Vagina (tissue), 2 donors: ENCODE data around the gene STOX2. TPM values are rescaled to one million over a fixed set of nuclear protein-coding genes. Genes with fewer than 3 reads are reported as not detected.

ENCODE experiments used
- DNase-seq, 2 donors: peaks; one replicate each; pipeline ENCODE4 v3.0.0-alpha.2; 2017; ENCODE audit errors: extremely low spot score in 2 of 2
- H3K27ac ChIP-seq: fragments of 200-600 bp; sonication (generic); one replicate; pipeline ENCODE4 v1.5.1; 2019
- H3K27me3 ChIP-seq: fragments of 200-600 bp; sonication (generic); one replicate; pipeline ENCODE4 v1.5.1; 2019
- H3K36me3 ChIP-seq, 2 donors: fragments of 200-600 bp; sonication (generic); one replicate each; pipeline ENCODE4 v1.5.1; 2017 to 2019
- H3K4me1 ChIP-seq: fragments of 200-600 bp; sonication (generic); one replicate; pipeline ENCODE4 v1.5.1; 2019
- H3K4me3 ChIP-seq, 2 donors: fragments of 200-600 bp; sonication (generic); 1 replicate in 1 of 2; 2 replicates in 1 of 2; pipeline ENCODE4 v1.5.1; 2016 to 2019
- H3K9me3 ChIP-seq: fragments of 200-600 bp; sonication (generic); one replicate; pipeline ENCODE4 v1.5.1; 2019
- CTCF ChIP-seq, 3 experiments: fragments of 450-650 bp in 2 of 3; fragments of 200-600 bp in 1 of 3; sonication (generic) in 1 of 3; IDR thresholded peaks; one replicate each; pipeline ENCODE4 v1.5.1; 2017 to 2019; ENCODE audit warnings: antibody characterized with exemption in 3 of 3, mild to moderate bottlenecking in 2 of 3, moderate library complexity in 2 of 3
- POLR2A ChIP-seq, 2 donors: fragments of 450-650 bp; IDR thresholded peaks; one replicate each; pipeline ENCODE4 v1.6.1; 2017; ENCODE audit warnings: antibody characterized with exemption in 2 of 2, mild to moderate bottlenecking in 2 of 2, moderate library complexity in 2 of 2
- POLR2AphosphoS5 ChIP-seq, 2 donors: sonication (generic); formaldehyde crosslinking; IDR thresholded peaks; one replicate each; pipeline ENCODE4 v1.9.0; 2017; ENCODE audit warnings: antibody characterized with exemption in 2 of 2, mild to moderate bottlenecking in 2 of 2, low read depth in 1 of 2; ENCODE audit not compliant: insufficient read depth in 1 of 2
- intact Hi-C: fragments of 100-400 bp; cut with DNase I; formaldehyde crosslinking; loops from one replicate; pipeline ENCODE4 v1.15.1; 2023
- total RNA-seq: library from RNA; depleted of rRNA; stranded (reverse); fragments of >200 nt; gene quantifications from one replicate; pipeline ENCODE4 v1.2.3, GENCODE V29; 2016

The STOX2 gene
- total RNA-seq, 1 donor from 2014 or later = 11.5 TPM

DNA sequence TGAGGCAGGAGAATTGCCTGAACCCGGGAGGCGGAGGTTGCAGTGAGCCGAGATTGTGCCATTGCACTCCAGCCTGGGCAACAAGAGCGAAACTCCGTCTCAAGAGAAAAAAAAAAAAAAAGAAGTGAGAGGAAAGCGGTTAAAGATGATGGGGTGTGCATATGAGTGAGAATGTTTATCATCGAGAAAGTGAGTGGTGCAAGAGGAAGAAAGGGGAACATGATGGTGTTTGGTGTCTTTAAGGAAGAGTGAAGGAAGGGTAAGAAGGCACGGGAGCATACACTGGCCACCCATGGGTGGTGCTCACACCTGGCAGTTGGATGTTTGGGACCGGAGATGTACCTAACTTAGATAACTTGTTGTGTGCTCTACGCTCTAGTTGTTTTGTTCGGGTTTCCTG lies 62.2 kb downstream of the STOX2 start:
- DNase-seq = no peak
- TF ChIP-seq POLR2AphosphoS5 (IDR thresholded peaks at IDR 0.05; ENCODE audit: insufficient read depth in 1 of 2, low read depth in 1 of 2) = no peak
- no peak for TF ChIP-seq POLR2A (IDR thresholded peaks at IDR 0.05)
- no peak for TF ChIP-seq CTCF (IDR thresholded peaks at IDR 0.05)
- H3K4me1 ChIP-seq = no peaks in the 10 kb centered on the region
- intact Hi-C loops = no loop called here
- no peak overlapping the region for H3K27ac ChIP-seq
- H3K27me3 ChIP-seq = no peaks in the 10 kb centered on the region
- no peaks in the 10 kb centered on the region for H3K36me3 ChIP-seq
- no peaks in the 10 kb centered on the region for H3K9me3 ChIP-seq
- H3K4me3 ChIP-seq = no peak overlapping the region

- H3K9me3 ChIP-seq = peaks cover 2% of the 10 kb centered on the region
- intact Hi-C loops = no loop called here
- H3K27me3 ChIP-seq = no peaks in the 10 kb centered on the region
- no peak overlapping the region for H3K4me3 ChIP-seq
- no peak for TF ChIP-seq POLR2A (IDR thresholded peaks at IDR 0.05)
- no peak for TF ChIP-seq CTCF (IDR thresholded peaks at IDR 0.05)
- no peak for TF ChIP-seq POLR2AphosphoS5 (IDR thresholded peaks at IDR 0.05; ENCODE audit: insufficient read depth in 1 of 2, low read depth in 1 of 2)
- H3K36me3 ChIP-seq = no peaks in the 10 kb centered on the region
- H3K27ac ChIP-seq = no peak overlapping the region
- no peaks in the 10 kb centered on the region for H3K4me1 ChIP-seq
- DNase-seq = no peak
These were observed 63.4 kb downstream of the STOX2 start for GRCh38 chr4:183968502-183968901.

DNA sequence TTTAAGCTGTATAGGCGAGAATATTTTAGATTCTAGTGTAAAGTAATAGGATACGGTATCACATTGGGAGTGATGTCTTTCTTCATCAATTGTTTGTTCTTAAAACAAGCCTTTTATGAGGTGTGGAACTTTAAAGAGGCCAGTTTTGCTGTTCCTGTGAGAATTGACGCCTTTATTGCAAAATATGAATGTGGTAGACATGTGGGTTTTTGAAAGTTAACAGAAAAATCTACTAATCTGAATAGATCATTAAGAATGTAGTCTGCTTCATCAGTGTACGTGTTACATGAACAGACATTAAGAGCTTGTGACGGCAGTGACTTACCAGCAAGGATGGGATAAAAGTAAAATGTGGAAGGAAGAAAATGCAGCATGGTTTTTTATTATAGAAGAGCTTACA lies 63.8 kb downstream of the STOX2 start:
- DNase-seq = no peak
- intact Hi-C loops = no loop called here
- TF ChIP-seq POLR2AphosphoS5 (IDR thresholded peaks at IDR 0.05; ENCODE audit: insufficient read depth in 1 of 2, low read depth in 1 of 2) (no peak), CTCF (IDR thresholded peaks at IDR 0.05) (no peak), POLR2A (IDR thresholded peaks at IDR 0.05) (no peak)

GRCh38 chr4:183969596-183969995 lies 64.5 kb downstream of the STOX2 start:
- no peak overlapping the region for H3K27ac ChIP-seq
- H3K4me3 ChIP-seq = no peak overlapping the region
- H3K4me1 ChIP-seq = no peaks in the 10 kb centered on the region
- H3K9me3 ChIP-seq = peaks cover 4% of the 10 kb centered on the region
- DNase-seq = no peak
- TF ChIP-seq POLR2A (IDR thresholded peaks at IDR 0.05) = no peak
- no peak for TF ChIP-seq POLR2AphosphoS5 (IDR thresholded peaks at IDR 0.05; ENCODE audit: insufficient read depth in 1 of 2, low read depth in 1 of 2)
- TF ChIP-seq CTCF (IDR thresholded peaks at IDR 0.05) = no peak
- intact Hi-C loops = no loop called here
- no peaks in the 10 kb centered on the region for H3K27me3 ChIP-seq
- no peaks in the 10 kb centered on the region for H3K36me3 ChIP-seq

More for the DNA sequence above, 63.8 kb downstream of the STOX2 start:
- no peaks in the 10 kb centered on the region for H3K4me1 ChIP-seq
- H3K36me3 ChIP-seq = no peaks in the 10 kb centered on the region
- H3K27me3 ChIP-seq = no peaks in the 10 kb centered on the region
- H3K27ac ChIP-seq = no peak overlapping the region
- peaks cover 4% of the 10 kb centered on the region for H3K9me3 ChIP-seq
- H3K4me3 ChIP-seq = no peak overlapping the region

DNA sequence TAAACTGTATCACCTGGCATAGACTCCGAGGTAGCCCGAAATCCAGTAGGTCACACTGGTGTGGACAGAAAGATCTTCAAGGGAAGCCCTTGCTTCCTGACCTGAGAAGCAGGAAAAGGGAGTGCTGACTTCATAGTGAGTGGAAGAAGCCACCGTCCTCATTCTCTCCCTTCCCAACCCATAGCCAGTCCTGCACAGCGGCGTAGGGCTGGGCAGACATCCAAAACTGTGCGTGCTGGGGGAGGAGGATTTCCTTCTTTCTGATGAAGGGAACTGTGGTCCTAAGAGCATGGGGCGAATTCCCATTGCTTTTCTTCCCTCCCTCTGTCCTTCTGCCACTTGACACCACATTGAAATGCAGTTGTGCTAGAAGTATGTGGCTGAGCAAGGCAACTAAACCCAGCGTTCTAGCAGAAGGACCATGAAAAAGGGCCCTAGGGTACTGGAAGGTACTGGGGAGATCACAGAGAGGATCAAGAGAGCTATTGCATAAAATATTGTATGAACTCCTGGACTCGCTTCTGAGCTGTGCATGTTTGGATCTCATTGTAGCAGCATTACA lies 66.9 kb downstream of the STOX2 start:
- TF ChIP-seq POLR2A (IDR thresholded peaks at IDR 0.05) (no peak), POLR2AphosphoS5 (IDR thresholded peaks at IDR 0.05; ENCODE audit: insufficient read depth in 1 of 2, low read depth in 1 of 2) (no peak), CTCF (IDR thresholded peaks at IDR 0.05) (no peak)
- H3K27ac ChIP-seq = no peak overlapping the region
- intact Hi-C loops = no loop called here

More for the DNA sequence above, 66.9 kb downstream of the STOX2 start:
- no peak for DNase-seq
- H3K4me1 ChIP-seq = no peaks in the 10 kb centered on the region
- peaks cover 4% of the 10 kb centered on the region for H3K9me3 ChIP-seq
- no peaks in the 10 kb centered on the region for H3K27me3 ChIP-seq
- H3K36me3 ChIP-seq = no peaks in the 10 kb centered on the region
- H3K4me3 ChIP-seq = no peak overlapping the region
